GM21786 (cell line): ENCODE measurements around the gene KCNAB1.
"Not testable (repeated sequence)": the region's sequence is repeated elsewhere in the genome, so short reads cannot be mapped to it uniquely, and the experiment has no call there.

Source experiments
- ATAC-seq: cut with Tn5 transposase; IDR thresholded peaks from one replicate; pipeline ENCODE4 v1.9.1; 2021; ENCODE audit not compliant: unreplicated experiment

The KCNAB1 gene

GRCh38 chr3:156259896-156260295 is 139.5 kb downstream of the KCNAB1 start:
- ATAC-seq, result no peak

- ATAC-seq, result no peak
Measured at GRCh38 chr3:156260331-156260730, 140.0 kb downstream of the KCNAB1 start.

DNA sequence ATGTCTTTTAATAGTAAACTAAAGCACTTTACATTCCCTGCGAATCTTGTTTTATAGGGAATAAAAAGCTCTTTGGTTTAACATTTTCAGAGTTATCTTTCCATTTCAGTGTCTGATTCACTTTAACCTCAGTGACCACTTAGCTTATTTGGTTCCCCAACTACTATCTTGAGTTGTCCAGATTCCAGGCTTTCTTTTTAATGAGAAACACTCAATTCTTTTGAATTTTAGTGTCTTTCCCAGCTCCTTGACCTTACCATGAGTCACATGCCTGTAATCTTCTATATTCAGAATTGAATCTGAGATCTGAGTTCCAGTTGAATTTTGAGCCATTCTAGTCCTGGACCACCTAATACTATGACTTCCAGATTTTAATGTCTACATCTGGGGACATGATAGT is 144.4 kb downstream of the KCNAB1 start:
- no peak for ATAC-seq

GRCh38 chr3:156271508-156271907 is 151.1 kb downstream of the KCNAB1 start:
- ATAC-seq, result no peak

DNA sequence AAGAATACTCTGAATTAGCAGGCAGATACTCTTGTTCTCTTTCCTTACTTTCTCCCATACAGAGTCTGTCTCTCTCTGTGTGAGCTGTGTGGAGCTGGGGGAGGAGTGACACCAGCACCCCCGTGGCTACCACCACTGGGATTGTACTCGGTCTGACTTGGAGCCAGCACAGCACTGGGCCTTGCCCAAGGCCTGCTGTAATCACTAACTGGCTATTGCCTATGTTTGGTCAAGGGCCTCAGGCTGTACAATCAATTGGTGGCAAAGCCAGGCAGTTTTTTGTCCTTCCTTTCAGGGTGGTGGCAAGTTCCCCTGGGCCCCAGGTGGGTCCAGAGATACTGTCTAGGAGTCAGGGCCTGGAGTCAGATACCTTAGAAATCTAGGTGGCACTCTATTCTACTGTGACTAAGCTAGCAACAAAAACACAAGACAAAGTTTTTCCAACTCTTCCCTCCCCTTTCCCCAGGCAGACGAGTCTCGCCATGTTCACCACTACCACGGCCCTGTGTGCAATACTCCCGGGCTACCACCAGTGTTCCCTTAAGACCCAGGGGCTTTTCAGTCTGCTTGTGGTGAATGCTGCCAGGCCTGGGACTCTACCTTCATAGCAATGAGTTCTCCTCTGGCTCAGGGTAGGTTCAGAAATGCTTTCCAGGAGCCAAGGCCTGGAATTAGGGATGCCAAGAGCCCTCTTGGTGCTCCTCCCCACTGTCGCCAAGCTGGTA is 151.8 kb downstream of the KCNAB1 start:
- ATAC-seq, result no peak

- no peak for ATAC-seq
Measured at GRCh38 chr3:156273111-156273694, 152.8 kb downstream of the KCNAB1 start.

DNA sequence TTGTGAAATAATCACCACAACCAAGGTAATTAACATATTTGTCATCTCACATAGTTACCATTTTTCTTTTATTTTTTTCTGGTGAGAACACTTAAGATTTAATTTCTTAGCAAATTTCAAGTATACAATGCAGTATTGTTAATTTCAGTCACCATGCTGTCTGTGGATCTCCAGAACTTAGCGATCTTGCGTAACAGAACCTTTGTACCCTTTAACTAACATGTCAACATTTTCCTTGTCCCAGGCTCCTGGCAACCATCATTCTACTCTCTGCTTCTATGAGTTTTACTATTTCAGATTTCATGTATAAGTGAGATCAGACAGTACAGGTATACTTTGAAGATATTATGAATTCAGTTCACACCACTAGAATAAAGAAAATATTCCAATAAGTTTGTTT is 154.4 kb downstream of the KCNAB1 start:
- ATAC-seq, result no peak

- ATAC-seq, result not testable (repeated sequence)
Measured at GRCh38 chr3:156284637-156285036, 164.3 kb downstream of the KCNAB1 start.

GRCh38 chr3:156285626-156286025 is 165.2 kb downstream of the KCNAB1 start:
- ATAC-seq, result no peak

DNA sequence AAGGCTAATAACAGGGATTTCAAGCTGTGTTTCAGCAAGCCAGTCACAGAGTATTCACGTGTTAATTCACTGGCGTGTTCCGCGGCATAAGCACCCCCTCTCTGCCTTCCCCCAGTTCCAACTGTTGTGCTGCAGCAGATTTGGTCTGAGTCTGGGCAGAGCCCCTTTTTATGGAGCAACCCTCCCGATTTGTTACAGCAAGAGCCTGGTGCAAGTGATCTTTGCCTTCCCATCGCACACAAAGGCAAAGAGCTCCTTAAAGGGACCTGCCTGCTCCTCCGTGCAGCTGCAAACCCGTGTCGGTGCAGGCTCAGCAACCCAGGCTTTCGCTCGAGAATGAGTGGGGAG is 170.5 kb downstream of the KCNAB1 start:
- ATAC-seq, result no peak

GRCh38 chr3:156291272-156292123 is 171.1 kb downstream of the KCNAB1 start:
- ATAC-seq, result no peak

GRCh38 chr3:156293566-156293965 is 173.2 kb downstream of the KCNAB1 start:
- no peak for ATAC-seq

GRCh38 chr3:156297582-156297981 is 177.2 kb downstream of the KCNAB1 start:
- no peak for ATAC-seq

DNA sequence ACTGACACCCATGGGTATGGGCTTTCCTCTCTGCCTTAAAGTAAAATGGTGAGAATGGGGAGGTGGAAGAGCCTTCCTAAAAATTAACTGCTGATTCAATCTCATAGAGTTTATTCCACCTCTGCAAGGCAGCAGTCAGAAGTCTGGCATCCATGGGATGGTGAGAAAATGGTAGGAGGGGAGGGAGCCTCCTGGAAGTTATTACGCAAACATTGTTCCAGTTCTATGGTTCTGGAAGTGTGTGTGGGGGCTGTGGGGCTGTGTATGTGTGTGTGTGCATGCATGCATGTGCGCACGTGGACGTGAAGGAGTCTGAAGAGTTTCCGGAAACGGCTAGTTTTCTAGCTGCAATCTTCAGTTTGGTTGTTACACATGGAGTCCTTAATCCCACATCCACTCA is 177.6 kb downstream of the KCNAB1 start:
- ATAC-seq, result no peak

- no peak for ATAC-seq
Measured at GRCh38 chr3:156298938-156299337, 178.6 kb downstream of the KCNAB1 start.

- no peak for ATAC-seq
Measured at GRCh38 chr3:156299569-156299968, 179.2 kb downstream of the KCNAB1 start.

DNA sequence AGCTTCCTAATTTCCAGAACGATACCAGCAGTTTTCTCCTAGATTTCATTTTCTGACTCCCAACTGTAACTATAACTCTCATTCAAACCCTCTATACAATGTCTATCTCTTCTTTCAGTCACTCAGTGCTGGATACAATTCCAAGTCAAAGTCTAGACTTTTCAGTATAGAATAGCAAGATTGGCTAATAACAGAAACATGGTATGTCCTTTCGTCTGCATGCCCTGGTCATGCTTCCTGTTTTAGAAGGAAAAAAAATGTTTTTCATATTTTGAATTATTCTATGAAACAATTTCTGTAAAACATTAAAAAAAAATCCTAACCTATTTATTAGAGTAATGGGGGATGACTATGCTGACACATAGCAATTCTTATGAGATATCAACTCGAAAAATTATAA is 180.0 kb downstream of the KCNAB1 start:
- ATAC-seq, result no peak

DNA sequence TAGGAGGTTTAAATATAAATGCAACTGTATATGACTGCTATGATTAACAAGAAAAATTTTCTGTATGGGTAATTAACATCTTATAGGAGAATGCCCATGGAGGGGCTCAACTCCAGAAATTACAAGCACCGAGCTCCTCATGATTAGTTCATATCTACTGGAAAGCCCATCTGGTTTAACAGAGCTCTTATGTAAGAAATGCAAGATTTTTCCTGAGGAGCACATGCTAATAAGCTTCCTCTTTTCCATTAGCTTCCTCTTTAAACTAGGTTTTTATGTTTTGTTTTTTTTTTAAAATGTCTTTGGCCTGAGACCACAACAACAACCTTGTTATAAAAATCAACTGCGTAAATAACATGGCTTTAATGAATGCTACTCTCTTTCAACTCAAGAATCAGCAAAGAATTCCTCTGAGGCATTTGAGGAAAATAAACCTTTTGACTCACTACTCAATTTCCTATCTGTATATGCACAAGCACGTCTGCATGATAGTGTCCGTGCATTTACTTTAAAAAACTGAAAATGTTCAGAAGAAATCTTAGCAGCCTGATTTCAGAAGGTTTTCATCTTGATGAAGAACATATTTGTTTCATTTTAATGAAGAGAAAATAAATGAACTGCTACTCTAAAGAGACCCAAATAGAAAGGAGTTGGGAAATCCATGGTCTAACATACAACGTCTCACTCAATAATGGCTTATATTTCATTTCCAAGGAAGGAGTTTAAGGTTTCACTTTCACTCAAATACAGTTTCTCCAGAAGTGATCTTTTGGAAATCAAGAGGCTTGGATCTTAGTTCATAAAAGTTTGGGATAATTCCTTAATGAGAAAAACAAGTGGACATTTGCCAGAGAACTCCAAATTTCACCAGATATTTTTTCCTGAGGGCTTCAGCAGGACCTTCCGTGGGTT is 180.8 kb downstream of the KCNAB1 start:
- no peak for ATAC-seq

DNA sequence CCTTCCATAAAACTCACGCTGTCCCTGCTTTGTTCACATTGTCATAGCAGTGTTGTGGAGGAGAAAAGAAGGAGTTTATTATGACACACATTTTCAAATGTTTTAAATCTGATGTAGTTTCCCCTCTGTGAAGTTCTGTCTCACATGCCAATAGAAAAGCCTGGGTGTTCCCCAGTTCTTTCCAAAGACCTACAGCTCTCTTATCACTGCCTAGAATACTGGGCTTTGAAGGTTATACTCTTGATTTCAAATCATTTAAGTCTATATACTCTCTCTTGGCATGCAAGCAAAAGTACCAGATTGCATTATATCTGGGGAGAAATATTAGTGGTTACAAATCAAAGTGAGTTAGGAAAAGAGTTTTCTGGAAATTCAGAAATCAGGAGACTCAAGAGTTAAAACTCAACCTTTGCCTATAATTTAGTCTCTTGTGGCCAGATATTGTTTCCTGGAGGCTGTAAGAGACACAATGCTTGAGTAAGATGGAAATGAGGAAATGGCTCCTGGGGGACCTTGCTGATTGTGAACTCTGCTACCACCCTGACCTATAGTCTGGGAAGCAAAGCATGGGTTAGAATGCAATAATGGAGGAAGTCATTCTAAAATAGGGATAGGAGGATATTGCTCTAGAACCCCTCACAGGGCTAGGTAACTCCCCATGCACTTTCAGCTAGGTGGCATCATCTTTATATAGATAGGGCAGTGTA is 182.8 kb downstream of the KCNAB1 start:
- ATAC-seq, result no peak

DNA sequence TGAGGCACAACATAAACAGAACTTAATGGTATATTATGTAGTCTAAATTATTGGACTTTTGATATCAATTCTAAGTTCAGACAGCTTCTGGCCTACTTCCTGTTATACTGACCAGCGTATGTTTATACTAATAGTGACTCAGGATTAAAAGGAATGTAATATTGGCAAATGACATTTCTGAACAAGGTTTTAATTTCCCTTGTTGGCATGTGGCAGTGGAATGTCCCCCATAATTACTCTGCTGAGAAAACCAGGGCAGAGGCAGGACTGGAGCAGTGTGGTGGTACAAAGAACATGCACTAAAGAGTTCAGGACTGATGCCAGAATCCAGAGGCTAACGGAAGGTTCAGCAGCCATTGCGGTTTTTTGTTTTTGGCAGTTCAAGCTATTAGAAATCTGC is 184.0 kb downstream of the KCNAB1 start:
- no peak for ATAC-seq
